ENCODE measurements around the gene LY6G6C. TPM values are rescaled to one million over a fixed set of nuclear protein-coding genes. Genes with fewer than 3 reads are reported as not detected.

LY6G6C gene
- total and polyA plus RNA-seq, 2 experiments from 2014 or later, result not detected

DNA sequence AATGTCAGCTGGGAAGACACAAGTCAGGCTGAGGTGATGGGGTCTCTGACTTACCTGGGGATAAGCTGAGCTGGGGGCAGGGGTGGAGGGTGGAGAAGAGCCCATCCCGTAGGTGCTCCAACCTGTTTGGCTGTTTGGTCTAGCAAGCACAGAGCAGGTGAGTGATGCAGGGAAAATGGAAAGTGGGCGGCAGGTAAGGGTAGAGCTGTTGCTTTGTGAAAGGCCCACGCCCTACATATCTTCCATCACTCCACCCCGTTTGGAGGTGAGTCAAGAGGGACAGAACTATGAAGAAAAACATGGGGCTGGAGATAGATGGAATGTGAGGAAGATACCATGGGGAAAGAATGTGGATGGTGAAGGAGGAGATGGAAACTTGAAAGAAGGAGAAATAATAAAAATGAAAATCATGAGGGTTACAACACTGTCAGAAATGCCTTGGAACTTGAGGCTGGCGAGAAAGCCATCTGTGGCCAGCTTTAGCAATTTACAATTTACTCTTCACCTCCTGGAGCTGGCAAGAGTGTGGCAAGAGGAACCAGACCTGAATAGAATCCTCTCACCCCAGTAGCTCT is 1.3 kb downstream of the LY6G6C start:
- Histone ChIP-seq H3K4me3 (no peak overlapping the region), H3K79me2 (replicated peaks; ENCODE audit: insufficient read depth) (no peaks in the 10 kb centered on the region), H3K4me1 (ENCODE audit: insufficient read depth) (peaks cover 14% of the 10 kb centered on the region), H3K4me2 (no peak overlapping the region), H3K9me2 (ENCODE audit: insufficient read depth) (no peaks in the 10 kb centered on the region), H4K20me1 (replicated peaks; ENCODE audit: insufficient read depth) (no peaks in the 10 kb centered on the region), H2AFZ (no peak overlapping the region), H3K27ac (ENCODE audit: low read depth) (no peak overlapping the region), H3F3A (replicated peaks; ENCODE audit: low read depth) (no peaks in the 10 kb centered on the region), H3K36me3 (ENCODE audit: insufficient read depth) (no peaks in the 10 kb centered on the region), H3K27me3 (ENCODE audit: insufficient read depth) (no peaks in the 10 kb centered on the region)
- Mint-ChIP-seq H3K9me3 (no peaks in the 10 kb centered on the region), H3K27me3 (ENCODE audit: insufficient read depth, low read depth, poor library complexity) (peaks cover 14% of the 10 kb centered on the region), H3K27ac (no peak overlapping the region), H3K4me1 (peaks cover 21% of the 10 kb centered on the region), H3K36me3 (ENCODE audit: low read depth) (no peaks in the 10 kb centered on the region; the same call in 2 of the 3 replicates), H3K4me3 (no peak overlapping the region)
- DNase-seq (ENCODE audit: low spot score), result no peak
- TF ChIP-seq ZNF114 (CRISPR knock-in tag; IDR thresholded peaks at IDR 0.05), result no peak
- TF ChIP-seq POLR2AphosphoS5 (IDR thresholded peaks at IDR 0.05; ENCODE audit: low read depth), result no peak
- TF ChIP-seq, protein P1, sequence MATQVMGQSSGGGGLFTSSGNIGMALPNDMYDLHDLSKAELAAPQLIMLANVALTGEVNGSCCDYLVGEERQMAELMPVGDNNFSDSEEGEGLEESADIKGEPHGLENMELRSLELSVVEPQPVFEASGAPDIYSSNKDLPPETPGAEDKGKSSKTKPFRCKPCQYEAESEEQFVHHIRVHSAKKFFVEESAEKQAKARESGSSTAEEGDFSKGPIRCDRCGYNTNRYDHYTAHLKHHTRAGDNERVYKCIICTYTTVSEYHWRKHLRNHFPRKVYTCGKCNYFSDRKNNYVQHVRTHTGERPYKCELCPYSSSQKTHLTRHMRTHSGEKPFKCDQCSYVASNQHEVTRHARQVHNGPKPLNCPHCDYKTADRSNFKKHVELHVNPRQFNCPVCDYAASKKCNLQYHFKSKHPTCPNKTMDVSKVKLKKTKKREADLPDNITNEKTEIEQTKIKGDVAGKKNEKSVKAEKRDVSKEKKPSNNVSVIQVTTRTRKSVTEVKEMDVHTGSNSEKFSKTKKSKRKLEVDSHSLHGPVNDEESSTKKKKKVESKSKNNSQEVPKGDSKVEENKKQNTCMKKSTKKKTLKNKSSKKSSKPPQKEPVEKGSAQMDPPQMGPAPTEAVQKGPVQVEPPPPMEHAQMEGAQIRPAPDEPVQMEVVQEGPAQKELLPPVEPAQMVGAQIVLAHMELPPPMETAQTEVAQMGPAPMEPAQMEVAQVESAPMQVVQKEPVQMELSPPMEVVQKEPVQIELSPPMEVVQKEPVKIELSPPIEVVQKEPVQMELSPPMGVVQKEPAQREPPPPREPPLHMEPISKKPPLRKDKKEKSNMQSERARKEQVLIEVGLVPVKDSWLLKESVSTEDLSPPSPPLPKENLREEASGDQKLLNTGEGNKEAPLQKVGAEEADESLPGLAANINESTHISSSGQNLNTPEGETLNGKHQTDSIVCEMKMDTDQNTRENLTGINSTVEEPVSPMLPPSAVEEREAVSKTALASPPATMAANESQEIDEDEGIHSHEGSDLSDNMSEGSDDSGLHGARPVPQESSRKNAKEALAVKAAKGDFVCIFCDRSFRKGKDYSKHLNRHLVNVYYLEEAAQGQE (IDR thresholded peaks at IDR 0.05; ENCODE audit: unreplicated experiment), result no peak
- no peak for TF ChIP-seq CREB1 (CRISPR knock-in tag; IDR thresholded peaks at IDR 0.05; ENCODE audit: low read depth)
- no peak for TF ChIP-seq NANOG (IDR thresholded peaks at IDR 0.05; ENCODE audit: borderline replicate concordance)
- no peak for TF ChIP-seq STAT1 (IDR thresholded peaks at IDR 0.05; ENCODE audit: unreplicated experiment)
- TF ChIP-seq, protein P2, sequence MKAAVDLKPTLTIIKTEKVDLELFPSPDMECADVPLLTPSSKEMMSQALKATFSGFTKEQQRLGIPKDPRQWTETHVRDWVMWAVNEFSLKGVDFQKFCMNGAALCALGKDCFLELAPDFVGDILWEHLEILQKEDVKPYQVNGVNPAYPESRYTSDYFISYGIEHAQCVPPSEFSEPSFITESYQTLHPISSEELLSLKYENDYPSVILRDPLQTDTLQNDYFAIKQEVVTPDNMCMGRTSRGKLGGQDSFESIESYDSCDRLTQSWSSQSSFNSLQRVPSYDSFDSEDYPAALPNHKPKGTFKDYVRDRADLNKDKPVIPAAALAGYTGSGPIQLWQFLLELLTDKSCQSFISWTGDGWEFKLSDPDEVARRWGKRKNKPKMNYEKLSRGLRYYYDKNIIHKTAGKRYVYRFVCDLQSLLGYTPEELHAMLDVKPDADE (IDR thresholded peaks at IDR 0.05), result no peak
- TF ChIP-seq EZH2 (IDR thresholded peaks at IDR 0.05; ENCODE audit: low read depth, unreplicated experiment), result no peak
- TF ChIP-seq, protein P3, sequence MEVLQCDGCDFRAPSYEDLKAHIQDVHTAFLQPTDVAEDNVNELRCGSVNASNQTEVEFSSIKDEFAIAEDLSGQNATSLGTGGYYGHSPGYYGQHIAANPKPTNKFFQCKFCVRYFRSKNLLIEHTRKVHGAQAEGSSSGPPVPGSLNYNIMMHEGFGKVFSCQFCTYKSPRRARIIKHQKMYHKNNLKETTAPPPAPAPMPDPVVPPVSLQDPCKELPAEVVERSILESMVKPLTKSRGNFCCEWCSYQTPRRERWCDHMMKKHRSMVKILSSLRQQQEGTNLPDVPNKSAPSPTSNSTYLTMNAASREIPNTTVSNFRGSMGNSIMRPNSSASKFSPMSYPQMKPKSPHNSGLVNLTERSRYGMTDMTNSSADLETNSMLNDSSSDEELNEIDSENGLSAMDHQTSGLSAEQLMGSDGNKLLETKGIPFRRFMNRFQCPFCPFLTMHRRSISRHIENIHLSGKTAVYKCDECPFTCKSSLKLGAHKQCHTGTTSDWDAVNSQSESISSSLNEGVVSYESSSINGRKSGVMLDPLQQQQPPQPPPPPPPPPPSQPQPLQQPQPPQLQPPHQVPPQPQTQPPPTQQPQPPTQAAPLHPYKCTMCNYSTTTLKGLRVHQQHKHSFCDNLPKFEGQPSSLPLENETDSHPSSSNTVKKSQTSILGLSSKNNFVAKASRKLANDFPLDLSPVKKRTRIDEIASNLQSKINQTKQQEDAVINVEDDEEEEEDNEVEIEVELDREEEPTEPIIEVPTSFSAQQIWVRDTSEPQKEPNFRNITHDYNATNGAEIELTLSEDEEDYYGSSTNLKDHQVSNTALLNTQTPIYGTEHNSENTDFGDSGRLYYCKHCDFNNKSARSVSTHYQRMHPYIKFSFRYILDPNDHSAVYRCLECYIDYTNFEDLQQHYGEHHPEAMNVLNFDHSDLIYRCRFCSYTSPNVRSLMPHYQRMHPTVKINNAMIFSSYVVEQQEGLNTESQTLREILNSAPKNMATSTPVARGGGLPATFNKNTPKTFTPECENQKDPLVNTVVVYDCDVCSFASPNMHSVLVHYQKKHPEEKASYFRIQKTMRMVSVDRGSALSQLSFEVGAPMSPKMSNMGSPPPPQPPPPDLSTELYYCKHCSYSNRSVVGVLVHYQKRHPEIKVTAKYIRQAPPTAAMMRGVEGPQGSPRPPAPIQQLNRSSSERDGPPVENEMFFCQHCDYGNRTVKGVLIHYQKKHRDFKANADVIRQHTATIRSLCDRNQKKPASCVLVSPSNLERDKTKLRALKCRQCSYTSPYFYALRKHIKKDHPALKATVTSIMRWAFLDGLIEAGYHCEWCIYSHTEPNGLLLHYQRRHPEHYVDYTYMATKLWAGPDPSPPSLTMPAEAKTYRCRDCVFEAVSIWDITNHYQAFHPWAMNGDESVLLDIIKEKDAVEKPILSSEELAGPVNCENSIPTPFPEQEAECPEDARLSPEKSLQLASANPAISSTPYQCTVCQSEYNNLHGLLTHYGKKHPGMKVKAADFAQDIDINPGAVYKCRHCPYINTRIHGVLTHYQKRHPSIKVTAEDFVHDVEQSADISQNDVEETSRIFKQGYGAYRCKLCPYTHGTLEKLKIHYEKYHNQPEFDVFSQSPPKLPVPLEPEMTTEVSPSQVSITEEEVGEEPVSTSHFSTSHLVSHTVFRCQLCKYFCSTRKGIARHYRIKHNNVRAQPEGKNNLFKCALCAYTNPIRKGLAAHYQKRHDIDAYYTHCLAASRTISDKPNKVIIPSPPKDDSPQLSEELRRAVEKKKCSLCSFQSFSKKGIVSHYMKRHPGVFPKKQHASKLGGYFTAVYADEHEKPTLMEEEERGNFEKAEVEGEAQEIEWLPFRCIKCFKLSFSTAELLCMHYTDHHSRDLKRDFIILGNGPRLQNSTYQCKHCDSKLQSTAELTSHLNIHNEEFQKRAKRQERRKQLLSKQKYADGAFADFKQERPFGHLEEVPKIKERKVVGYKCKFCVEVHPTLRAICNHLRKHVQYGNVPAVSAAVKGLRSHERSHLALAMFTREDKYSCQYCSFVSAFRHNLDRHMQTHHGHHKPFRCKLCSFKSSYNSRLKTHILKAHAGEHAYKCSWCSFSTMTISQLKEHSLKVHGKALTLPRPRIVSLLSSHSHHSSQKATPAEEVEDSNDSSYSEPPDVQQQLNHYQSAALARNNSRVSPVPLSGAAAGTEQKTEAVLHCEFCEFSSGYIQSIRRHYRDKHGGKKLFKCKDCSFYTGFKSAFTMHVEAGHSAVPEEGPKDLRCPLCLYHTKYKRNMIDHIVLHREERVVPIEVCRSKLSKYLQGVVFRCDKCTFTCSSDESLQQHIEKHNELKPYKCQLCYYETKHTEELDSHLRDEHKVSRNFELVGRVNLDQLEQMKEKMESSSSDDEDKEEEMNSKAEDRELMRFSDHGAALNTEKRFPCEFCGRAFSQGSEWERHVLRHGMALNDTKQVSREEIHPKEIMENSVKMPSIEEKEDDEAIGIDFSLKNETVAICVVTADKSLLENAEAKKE (CRISPR knock-in tag; IDR thresholded peaks at IDR 0.05), result no peak
- no peak for TF ChIP-seq ZNF331 (CRISPR knock-in tag; IDR thresholded peaks at IDR 0.05; ENCODE audit: low read depth)
- no peak for TF ChIP-seq EZH2phosphoT487 (IDR thresholded peaks at IDR 0.05; ENCODE audit: unreplicated experiment)
- TF ChIP-seq, protein P4, sequence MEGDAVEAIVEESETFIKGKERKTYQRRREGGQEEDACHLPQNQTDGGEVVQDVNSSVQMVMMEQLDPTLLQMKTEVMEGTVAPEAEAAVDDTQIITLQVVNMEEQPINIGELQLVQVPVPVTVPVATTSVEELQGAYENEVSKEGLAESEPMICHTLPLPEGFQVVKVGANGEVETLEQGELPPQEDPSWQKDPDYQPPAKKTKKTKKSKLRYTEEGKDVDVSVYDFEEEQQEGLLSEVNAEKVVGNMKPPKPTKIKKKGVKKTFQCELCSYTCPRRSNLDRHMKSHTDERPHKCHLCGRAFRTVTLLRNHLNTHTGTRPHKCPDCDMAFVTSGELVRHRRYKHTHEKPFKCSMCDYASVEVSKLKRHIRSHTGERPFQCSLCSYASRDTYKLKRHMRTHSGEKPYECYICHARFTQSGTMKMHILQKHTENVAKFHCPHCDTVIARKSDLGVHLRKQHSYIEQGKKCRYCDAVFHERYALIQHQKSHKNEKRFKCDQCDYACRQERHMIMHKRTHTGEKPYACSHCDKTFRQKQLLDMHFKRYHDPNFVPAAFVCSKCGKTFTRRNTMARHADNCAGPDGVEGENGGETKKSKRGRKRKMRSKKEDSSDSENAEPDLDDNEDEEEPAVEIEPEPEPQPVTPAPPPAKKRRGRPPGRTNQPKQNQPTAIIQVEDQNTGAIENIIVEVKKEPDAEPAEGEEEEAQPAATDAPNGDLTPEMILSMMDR (conservative IDR thresholded peaks at IDR 0.05; ENCODE audit: low read depth in 2 of 2), result no peak
- no peak for TF ChIP-seq JUNB (IDR thresholded peaks at IDR 0.05; ENCODE audit: unreplicated experiment)
- ATAC-seq, result no peak
